Measurements from ENCODE around the gene GNAT3. TPM values are rescaled to one million over a fixed set of nuclear protein-coding genes. Genes with fewer than 3 reads are reported as not detected.

The GNAT3 gene
- total RNA-seq, 4 donors from 2014 or later, result 1.5 to 2.1 TPM; not detected in 2

GRCh38 chr7:80475383-80475782 lies 36.5 kb downstream of the GNAT3 start:
- no peak overlapping the region for H3K27ac ChIP-seq
- no peak for DNase-seq
- H3K9me3 ChIP-seq, result no peaks in the 10 kb centered on the region
- H3K4me1 ChIP-seq, result peaks cover 0 to 7% (median 0%) of the 10 kb centered on the region in 4 donors
- no peak overlapping the region for H3K4me3 ChIP-seq
- no peak for TF ChIP-seq POLR2A (IDR thresholded peaks at IDR 0.05)
- TF ChIP-seq, protein P1, sequence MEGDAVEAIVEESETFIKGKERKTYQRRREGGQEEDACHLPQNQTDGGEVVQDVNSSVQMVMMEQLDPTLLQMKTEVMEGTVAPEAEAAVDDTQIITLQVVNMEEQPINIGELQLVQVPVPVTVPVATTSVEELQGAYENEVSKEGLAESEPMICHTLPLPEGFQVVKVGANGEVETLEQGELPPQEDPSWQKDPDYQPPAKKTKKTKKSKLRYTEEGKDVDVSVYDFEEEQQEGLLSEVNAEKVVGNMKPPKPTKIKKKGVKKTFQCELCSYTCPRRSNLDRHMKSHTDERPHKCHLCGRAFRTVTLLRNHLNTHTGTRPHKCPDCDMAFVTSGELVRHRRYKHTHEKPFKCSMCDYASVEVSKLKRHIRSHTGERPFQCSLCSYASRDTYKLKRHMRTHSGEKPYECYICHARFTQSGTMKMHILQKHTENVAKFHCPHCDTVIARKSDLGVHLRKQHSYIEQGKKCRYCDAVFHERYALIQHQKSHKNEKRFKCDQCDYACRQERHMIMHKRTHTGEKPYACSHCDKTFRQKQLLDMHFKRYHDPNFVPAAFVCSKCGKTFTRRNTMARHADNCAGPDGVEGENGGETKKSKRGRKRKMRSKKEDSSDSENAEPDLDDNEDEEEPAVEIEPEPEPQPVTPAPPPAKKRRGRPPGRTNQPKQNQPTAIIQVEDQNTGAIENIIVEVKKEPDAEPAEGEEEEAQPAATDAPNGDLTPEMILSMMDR (IDR thresholded peaks at IDR 0.05), result no peak
- H3K36me3 ChIP-seq, result no peaks in the 10 kb centered on the region
- no peaks in the 10 kb centered on the region for H3K27me3 ChIP-seq

DNA sequence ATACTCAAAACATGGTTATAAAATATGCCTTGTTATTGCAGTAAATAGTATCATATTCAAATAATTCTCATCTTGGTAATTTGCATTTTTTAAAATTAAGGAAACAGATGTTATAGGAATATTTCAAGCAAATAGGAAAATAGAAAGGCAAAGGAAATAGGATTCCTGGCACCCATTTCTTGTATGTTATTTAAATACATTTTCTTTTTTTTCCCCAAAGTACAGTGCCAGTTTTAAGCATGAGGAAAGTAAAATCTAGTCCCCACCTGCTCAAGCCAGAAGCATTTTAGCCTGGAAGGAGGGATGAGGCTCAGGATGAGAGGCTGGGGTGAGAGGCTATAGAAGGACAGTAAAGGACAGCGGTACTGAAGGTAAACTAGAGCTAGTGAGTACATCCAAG lies 38.1 kb downstream of the GNAT3 start:
- no peaks in the 10 kb centered on the region for H3K9me3 ChIP-seq
- H3K4me1 ChIP-seq, result peaks cover 0 to 7% (median 0%) of the 10 kb centered on the region in 4 donors
- no peak overlapping the region for H3K4me3 ChIP-seq
- H3K36me3 ChIP-seq, result no peaks in the 10 kb centered on the region
- H3K27me3 ChIP-seq, result no peaks in the 10 kb centered on the region
- TF ChIP-seq, protein P1 (IDR thresholded peaks at IDR 0.05), result no peak
- TF ChIP-seq POLR2A (IDR thresholded peaks at IDR 0.05), result no peak
- DNase-seq, result no peak
- H3K27ac ChIP-seq, result no peak overlapping the region

GRCh38 chr7:80472491-80473200 lies 39.2 kb downstream of the GNAT3 start:
- Histone ChIP-seq H3K27ac (peak overlapping the region in 2 of 4 donors; percentile 28 to 57), H3K36me3 (no peaks in the 10 kb centered on the region), H3K9me3 (no peaks in the 10 kb centered on the region), H3K4me3 (no peak overlapping the region), H3K27me3 (no peaks in the 10 kb centered on the region), H3K4me1 (peaks cover 0 to 8% (median 0%) of the 10 kb centered on the region in 4 donors)
- DNase-seq, result peak in 1 of 3 donors; percentile 50
- no peak for TF ChIP-seq POLR2A (IDR thresholded peaks at IDR 0.05)
- TF ChIP-seq, protein P1 (IDR thresholded peaks at IDR 0.05), result no peak

GRCh38 chr7:80468931-80469714 lies 42.7 kb downstream of the GNAT3 start:
- Histone ChIP-seq H3K36me3 (no peaks in the 10 kb centered on the region), H3K4me1 (peaks cover 0 to 22% (median 0%) of the 10 kb centered on the region in 4 donors), H3K27me3 (no peaks in the 10 kb centered on the region), H3K9me3 (no peaks in the 10 kb centered on the region), H3K4me3 (no peak overlapping the region), H3K27ac (no peak overlapping the region)
- TF ChIP-seq, protein P1 (IDR thresholded peaks at IDR 0.05), result no peak
- TF ChIP-seq POLR2A (IDR thresholded peaks at IDR 0.05), result no peak
- DNase-seq, result no peak

GRCh38 chr7:80467069-80467468 lies 44.8 kb downstream of the GNAT3 start:
- peak overlapping the region in 2 of 4 donors; percentile 52 to 71 for H3K27ac ChIP-seq
- peaks cover 0 to 18% (median 0%) of the 10 kb centered on the region in 4 donors for H3K4me1 ChIP-seq
- no peak for DNase-seq
- no peaks in the 10 kb centered on the region for H3K9me3 ChIP-seq
- TF ChIP-seq POLR2A (IDR thresholded peaks at IDR 0.05), result no peak
- TF ChIP-seq, protein P1 (IDR thresholded peaks at IDR 0.05), result no peak
- no peak overlapping the region for H3K4me3 ChIP-seq
- H3K27me3 ChIP-seq, result no peaks in the 10 kb centered on the region
- no peaks in the 10 kb centered on the region for H3K36me3 ChIP-seq

Measured in Peyer's patch (tissue), 4 donors.